ENCODE results near the gene PCLAF. TPM values are rescaled to one million over a fixed set of nuclear protein-coding genes. Genes with fewer than 3 reads are reported as not detected.

PCLAF gene
- total RNA-seq, 1 experiment from 2014 or later = 93.5 TPM

DNA sequence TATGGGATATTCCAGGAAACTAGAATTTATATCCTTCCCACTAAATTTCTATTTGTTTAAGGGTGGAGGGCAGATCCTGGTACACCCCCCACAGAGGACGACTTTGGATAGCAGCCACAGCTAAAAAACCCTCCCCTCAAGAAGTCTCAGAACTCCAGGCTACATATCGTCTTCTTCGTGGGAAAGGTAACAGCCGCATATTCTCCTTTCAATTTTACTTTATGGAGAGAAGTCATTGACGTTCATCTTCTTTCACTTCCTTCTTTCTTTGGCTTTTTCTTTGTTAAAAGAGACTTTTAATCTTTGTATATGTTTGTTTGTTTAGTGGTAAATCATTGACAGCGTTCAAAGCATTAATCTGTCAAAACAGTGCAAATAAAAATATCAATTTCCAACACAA is 42.7 kb upstream of the PCLAF start:
- H3K9me2 ChIP-seq (ENCODE audit: insufficient read depth) = no peaks in the 10 kb centered on the region
- intact Hi-C loops (cut with micrococcal nuclease) = no loop called here
- RAD21 ChIA-PET (ENCODE audit: low non-redundant PET in 1 of 2, low total read pairs in 2 of 2, uncharacterized antibody in 2 of 2, unreplicated experiment in 2 of 2) = no interaction called here
- no peak overlapping the region for H3K27ac ChIP-seq (ENCODE audit: low read depth, low read length)
- no peak overlapping the region for H3K9ac ChIP-seq (ENCODE audit: low read length)
- H4K20me1 ChIP-seq (ENCODE audit: insufficient read depth) = no peaks in the 10 kb centered on the region
- H3K4me2 ChIP-seq (ENCODE audit: low read length) = no peak overlapping the region
- no peak for TF ChIP-seq ELF1 (IDR thresholded peaks at IDR 0.05; ENCODE audit: borderline replicate concordance, low read depth)
- BruUV-seq (replicated peaks) = no TSS peak
- no peaks in the 10 kb centered on the region for H3K27me3 ChIP-seq (ENCODE audit: insufficient read depth, low read length)
- no peak overlapping the region for H2AFZ ChIP-seq (ENCODE audit: low read depth, low read length, poor library complexity, severe bottlenecking)
- H3K4me1 ChIP-seq (ENCODE audit: control insufficient read depth in 1 of 2, insufficient read depth in 2 of 2, low read length in 2 of 2) = no peaks in the 10 kb centered on the region
- ATAC-seq = no peak
- no peak for DNase-seq (ENCODE audit: low read depth, low spot score)
- CTCF ChIA-PET = no interaction called here
- peaks cover 3 to 8% of the 10 kb centered on the region in 2 experiments; a peak in 2 of 4 replicates for H3K36me3 ChIP-seq (ENCODE audit: control insufficient read depth in 1 of 2, insufficient read depth in 2 of 2, low read length in 2 of 2)
- no peaks in the 10 kb centered on the region for H3K9me3 ChIP-seq (ENCODE audit: control insufficient read depth in 1 of 2, insufficient read depth in 1 of 2, low read depth in 1 of 2, low read length in 2 of 2)
- no peak overlapping the region for H3K4me3 ChIP-seq (replicated peaks in 1 of 2; ENCODE audit: low read depth in 1 of 2, low read length in 2 of 2)
- no peaks in the 10 kb centered on the region for H3K79me2 ChIP-seq (ENCODE audit: insufficient read depth, low read length)
- POLR2A ChIA-PET = no interaction called here

DNA sequence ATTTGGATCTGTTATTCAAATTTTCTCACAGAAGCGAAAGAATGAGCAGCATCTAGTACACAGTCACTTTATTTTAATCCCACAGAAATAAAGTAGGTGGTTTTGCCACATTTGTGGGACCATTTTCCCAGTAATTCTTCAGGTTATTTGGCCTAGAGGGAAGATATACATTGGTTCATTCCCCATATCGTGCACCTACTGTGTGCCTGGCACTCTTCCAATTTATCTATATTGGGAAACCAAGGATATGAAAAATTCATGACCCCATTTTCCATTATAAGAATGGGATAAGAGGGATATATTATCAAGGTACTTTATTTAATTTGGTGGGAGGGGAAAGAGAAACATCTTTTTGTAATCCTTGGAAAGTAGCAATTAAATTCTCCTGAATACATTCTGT is 41.5 kb upstream of the PCLAF start:
- Histone ChIP-seq H3K27me3 (ENCODE audit: insufficient read depth, low read length) (no peaks in the 10 kb centered on the region), H3K4me1 (ENCODE audit: control insufficient read depth in 1 of 2, insufficient read depth in 2 of 2, low read length in 2 of 2) (no peaks in the 10 kb centered on the region), H3K4me2 (ENCODE audit: low read length) (no peak overlapping the region), H2AFZ (ENCODE audit: low read depth, low read length, poor library complexity, severe bottlenecking) (no peak overlapping the region), H3K36me3 (ENCODE audit: control insufficient read depth in 1 of 2, insufficient read depth in 2 of 2, low read length in 2 of 2) (peaks cover 4 to 11% of the 10 kb centered on the region in 2 experiments; a peak in 2 of 4 replicates), H3K4me3 (replicated peaks in 1 of 2; ENCODE audit: low read depth in 1 of 2, low read length in 2 of 2) (no peak overlapping the region), H3K9me2 (ENCODE audit: insufficient read depth) (no peaks in the 10 kb centered on the region), H3K79me2 (ENCODE audit: insufficient read depth, low read length) (no peaks in the 10 kb centered on the region), H4K20me1 (ENCODE audit: insufficient read depth) (no peaks in the 10 kb centered on the region), H3K9me3 (ENCODE audit: control insufficient read depth in 1 of 2, insufficient read depth in 1 of 2, low read depth in 1 of 2, low read length in 2 of 2) (no peaks in the 10 kb centered on the region), H3K27ac (ENCODE audit: low read depth, low read length) (no peak overlapping the region), H3K9ac (ENCODE audit: low read length) (no peak overlapping the region)
- CTCF ChIA-PET = no interaction called here
- RAD21 ChIA-PET (ENCODE audit: low non-redundant PET in 1 of 2, low total read pairs in 2 of 2, uncharacterized antibody in 2 of 2, unreplicated experiment in 2 of 2) = no interaction called here
- BruUV-seq (replicated peaks) = no TSS peak
- TF ChIP-seq POLR2AphosphoS5 (IDR thresholded peaks at IDR 0.05; ENCODE audit: low read depth, low read length) (no peak), EZH2 (IDR thresholded peaks at IDR 0.05) (no peak), ZFX (IDR thresholded peaks at IDR 0.05) (no peak), SIN3A (IDR thresholded peaks at IDR 0.05; ENCODE audit: low read depth) (no peak), FOSL1 (IDR thresholded peaks at IDR 0.05; ENCODE audit: low read depth) (no peak), EGR1 (IDR thresholded peaks at IDR 0.05; ENCODE audit: low read depth) (no peak), SRF (IDR thresholded peaks at IDR 0.05; ENCODE audit: low read depth) (no peak), TCF7L2 (IDR thresholded peaks at IDR 0.05; ENCODE audit: borderline replicate concordance, extremely low read depth, insufficient read depth, insufficient read length) (no peak), ZNF274 (IDR thresholded peaks at IDR 0.05; ENCODE audit: low read depth, low read length) (no peak), ELF1 (IDR thresholded peaks at IDR 0.05; ENCODE audit: borderline replicate concordance, low read depth) (no peak)
- TF ChIP-seq, protein P1, sequence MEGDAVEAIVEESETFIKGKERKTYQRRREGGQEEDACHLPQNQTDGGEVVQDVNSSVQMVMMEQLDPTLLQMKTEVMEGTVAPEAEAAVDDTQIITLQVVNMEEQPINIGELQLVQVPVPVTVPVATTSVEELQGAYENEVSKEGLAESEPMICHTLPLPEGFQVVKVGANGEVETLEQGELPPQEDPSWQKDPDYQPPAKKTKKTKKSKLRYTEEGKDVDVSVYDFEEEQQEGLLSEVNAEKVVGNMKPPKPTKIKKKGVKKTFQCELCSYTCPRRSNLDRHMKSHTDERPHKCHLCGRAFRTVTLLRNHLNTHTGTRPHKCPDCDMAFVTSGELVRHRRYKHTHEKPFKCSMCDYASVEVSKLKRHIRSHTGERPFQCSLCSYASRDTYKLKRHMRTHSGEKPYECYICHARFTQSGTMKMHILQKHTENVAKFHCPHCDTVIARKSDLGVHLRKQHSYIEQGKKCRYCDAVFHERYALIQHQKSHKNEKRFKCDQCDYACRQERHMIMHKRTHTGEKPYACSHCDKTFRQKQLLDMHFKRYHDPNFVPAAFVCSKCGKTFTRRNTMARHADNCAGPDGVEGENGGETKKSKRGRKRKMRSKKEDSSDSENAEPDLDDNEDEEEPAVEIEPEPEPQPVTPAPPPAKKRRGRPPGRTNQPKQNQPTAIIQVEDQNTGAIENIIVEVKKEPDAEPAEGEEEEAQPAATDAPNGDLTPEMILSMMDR (IDR thresholded peaks at IDR 0.05 in 2 of 3, conservative IDR thresholded peaks at IDR 0.05 in 1 of 3; ENCODE audit: borderline replicate concordance in 1 of 3, insufficient read depth in 1 of 3, low read depth in 2 of 3, low read length in 2 of 3) = no peak
- DNase-seq (ENCODE audit: low read depth, low spot score) (no peak), ATAC-seq (no peak)
- intact Hi-C loops (cut with micrococcal nuclease) = no loop called here
- POLR2A ChIA-PET = no interaction called here
